ENCODE data around the gene ATXN1L. TPM values are rescaled to one million over a fixed set of nuclear protein-coding genes. Genes with fewer than 3 reads are reported as not detected.
"Not testable (repeated sequence)": the region's sequence is repeated elsewhere in the genome, so short reads cannot be mapped to it uniquely, and the experiment has no call there.

ATXN1L gene
- total and polyA plus RNA-seq, 5 donors = 8.7 to 20.1 (median 16.4) TPM

DNA sequence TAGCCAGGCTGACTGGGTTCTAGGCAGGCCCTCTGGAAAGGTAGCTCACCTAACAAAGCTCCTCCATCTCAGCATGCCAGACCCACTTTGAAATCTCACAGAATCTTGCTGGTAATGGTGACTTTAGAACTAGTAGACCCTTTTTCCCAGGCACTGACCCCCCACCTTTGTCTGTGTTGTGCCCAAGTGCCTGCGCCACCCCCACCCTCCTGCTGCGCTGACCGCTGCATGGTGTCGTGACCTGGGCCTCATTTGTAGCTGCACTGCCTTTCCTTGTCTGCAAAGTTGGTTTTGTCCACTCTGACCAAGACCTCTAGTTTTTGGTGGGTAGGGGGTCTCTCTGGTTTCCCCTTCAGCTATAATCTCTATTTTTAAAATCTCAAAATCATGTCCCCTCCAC is 6.8 kb downstream of the ATXN1L start:
- ATAC-seq = no peak
- Histone ChIP-seq H3K9me3 (ENCODE audit: control insufficient read depth, low read length) (no peaks in the 10 kb centered on the region), H3K4me1 (ENCODE audit: control insufficient read depth, insufficient read depth, low read length) (no peaks in the 10 kb centered on the region), H3K4me3 (ENCODE audit: low read length) (no peak overlapping the region), H3K27me3 (ENCODE audit: control insufficient read depth, insufficient read depth) (no peaks in the 10 kb centered on the region), H3K27ac (ENCODE audit: low read length) (no peak overlapping the region)
- DNase-seq = no peak
- intact Hi-C loops (cut with DNase I) = no loop called here
- 97% methylated on average over 4 of the region's 4 CpGs for WGBS

DNA sequence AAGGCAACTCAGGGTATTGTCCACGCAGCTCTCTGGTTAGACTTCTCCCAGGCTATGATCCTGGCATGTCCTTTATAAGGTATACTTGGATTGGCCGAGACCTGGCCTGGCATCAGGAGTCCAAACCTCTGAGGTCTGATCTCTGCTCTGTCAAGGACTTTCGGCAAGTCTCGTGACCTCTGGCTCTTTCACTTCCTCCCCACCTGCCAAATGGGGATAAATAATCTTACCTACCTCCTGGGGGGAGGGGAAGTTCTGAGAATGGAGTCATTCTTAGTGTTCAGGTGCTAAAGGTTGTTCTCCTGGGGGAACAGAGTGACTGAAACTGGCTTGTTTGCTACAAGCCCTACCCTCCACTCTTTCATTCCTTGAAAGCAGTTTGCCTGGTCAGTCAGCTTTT is 7.6 kb downstream of the ATXN1L start:
- no peaks in the 10 kb centered on the region for H3K4me1 ChIP-seq (ENCODE audit: control insufficient read depth, insufficient read depth, low read length)
- H3K9me3 ChIP-seq (ENCODE audit: control insufficient read depth, low read length) = no peaks in the 10 kb centered on the region
- intact Hi-C loops (cut with DNase I) = no loop called here
- ATAC-seq (no peak), DNase-seq (no peak)
- no peak overlapping the region for H3K4me3 ChIP-seq (ENCODE audit: low read length)
- no peaks in the 10 kb centered on the region for H3K27me3 ChIP-seq (ENCODE audit: control insufficient read depth, insufficient read depth)
- H3K27ac ChIP-seq (ENCODE audit: low read length) = no peak overlapping the region
- WGBS = 79% methylated on average over 4 of the region's 4 CpGs

DNA sequence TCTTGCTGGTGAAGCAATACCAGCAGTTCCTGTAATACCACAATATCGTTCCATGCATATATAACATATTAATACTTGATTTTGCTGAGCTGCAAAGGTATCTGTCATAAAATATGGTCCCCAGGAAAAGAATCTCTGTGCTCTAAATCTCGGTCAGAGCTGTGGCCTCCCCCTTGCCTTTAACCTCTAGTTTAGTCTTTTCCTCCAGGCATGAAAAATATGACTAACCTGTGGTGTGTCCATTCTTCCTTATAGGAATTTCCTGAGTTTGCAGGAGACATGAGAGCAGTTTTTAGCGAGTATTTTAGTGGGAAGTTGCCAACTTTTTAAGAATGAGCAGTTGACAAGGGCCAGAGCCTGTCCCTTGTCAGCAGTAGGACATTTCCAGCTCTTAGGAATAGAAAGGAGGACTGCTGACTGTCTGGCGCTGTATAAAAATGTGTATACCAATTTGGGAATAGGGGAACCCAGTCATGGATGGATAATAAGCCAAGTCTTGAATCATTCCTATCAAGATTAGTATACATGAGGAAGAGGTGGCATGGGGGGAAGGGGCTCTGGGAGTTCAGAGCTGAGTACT is 8.7 kb downstream of the ATXN1L start:
- WGBS = 70% methylated on average over 4 of the region's 4 CpGs
- Histone ChIP-seq H3K27me3 (ENCODE audit: control insufficient read depth, insufficient read depth) (no peaks in the 10 kb centered on the region), H3K4me3 (ENCODE audit: low read length) (no peak overlapping the region), H3K27ac (ENCODE audit: low read length) (peak overlapping the region; percentile 56), H3K4me1 (ENCODE audit: control insufficient read depth, insufficient read depth, low read length) (peaks cover 3% of the 10 kb centered on the region), H3K9me3 (ENCODE audit: control insufficient read depth, low read length) (no peaks in the 10 kb centered on the region)
- intact Hi-C loops (cut with DNase I) = no loop called here
- DNase-seq (no peak), ATAC-seq (no peak)

DNA sequence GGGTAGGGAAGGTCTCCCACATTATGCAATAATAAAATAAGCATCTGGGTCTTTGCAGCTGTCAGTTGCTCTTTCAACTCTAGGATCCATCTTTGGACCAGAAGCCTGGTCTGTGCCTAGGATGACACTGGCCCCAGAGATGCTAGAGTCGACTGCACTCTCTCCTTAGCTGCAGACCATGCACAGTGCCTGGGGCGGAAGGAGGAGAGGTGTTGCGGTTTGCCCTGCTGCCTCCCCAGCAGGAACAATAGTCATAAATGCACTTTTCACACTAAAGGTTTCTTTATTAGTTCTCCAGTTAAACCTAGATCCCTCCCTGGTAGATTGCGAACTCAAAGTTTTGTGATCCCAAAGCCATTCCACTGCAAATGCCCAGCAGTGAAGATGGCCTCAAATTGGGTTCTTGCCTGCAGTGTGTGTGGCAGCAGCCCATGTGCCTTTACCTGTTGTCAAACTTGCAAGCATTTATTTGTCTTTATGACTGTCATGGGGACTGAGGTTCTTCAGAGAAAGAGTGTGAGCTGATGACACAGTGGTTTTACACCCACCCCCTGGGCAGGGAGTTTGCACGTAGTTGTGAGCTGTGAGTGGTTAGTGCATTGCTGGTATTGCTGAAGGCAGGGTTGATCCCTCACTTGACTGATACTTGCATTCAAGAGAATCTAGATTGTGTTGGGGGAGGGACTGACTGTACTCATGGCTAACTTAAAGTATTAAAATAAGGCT is 10.3 kb downstream of the ATXN1L start:
- 84% methylated on average over 5 of the region's 5 CpGs for WGBS
- peaks cover 3% of the 10 kb centered on the region for H3K4me1 ChIP-seq (ENCODE audit: control insufficient read depth, insufficient read depth, low read length)
- intact Hi-C loops (cut with DNase I) = no loop called here

DNA sequence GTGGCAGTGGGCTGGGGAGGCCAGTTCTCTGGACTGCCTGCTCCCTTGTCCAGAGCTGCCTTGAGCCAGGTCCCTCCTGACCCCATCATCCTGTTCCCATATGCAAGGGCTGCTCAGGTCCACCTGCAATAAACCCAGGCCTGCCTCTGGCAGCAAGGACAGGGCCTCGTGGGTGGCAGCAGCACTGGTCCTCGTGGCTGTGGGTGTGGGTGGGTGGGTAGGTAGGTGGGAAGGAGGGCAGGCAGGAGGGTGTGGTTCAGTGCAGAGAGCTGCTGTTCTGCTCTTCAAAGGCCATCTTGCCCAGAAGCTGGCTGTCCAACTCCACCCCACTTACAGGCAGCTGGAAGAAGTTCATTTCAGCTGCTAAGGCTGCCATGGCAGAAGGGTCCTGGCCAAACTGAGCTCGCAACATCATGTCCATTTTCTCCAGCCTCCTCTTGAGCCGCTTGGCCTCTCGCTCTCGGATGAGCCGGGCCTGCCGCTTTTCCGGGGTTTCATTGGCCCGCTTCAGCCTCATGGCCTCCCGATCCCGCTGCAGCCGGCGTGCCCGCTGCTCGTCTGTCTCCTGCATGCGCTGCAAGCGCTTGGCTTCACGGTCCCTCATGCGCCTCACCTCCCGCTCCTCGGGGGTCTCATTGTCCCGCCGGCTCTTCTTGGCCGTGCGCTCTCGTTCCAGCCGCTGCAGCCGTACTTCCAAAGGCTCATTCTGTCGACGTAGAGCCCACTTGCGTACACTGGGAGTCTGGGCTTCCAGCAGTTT is 14.2 kb downstream of the ATXN1L start:
- Histone ChIP-seq H3K9me3 (ENCODE audit: control insufficient read depth, low read length) (no peaks in the 10 kb centered on the region), H3K4me1 (ENCODE audit: control insufficient read depth, insufficient read depth, low read length) (peaks cover 3% of the 10 kb centered on the region), H3K27me3 (ENCODE audit: control insufficient read depth, insufficient read depth) (no peaks in the 10 kb centered on the region), H3K4me3 (ENCODE audit: low read length) (no peak overlapping the region), H3K27ac (ENCODE audit: low read length) (peak overlapping the region; percentile 51)
- intact Hi-C loops (cut with DNase I) = no loop called here
- ATAC-seq (no peak), DNase-seq (no peak)
- WGBS = 94% methylated on average over 32 of the region's 32 CpGs

More for the DNA sequence above, 10.3 kb downstream of the ATXN1L start:
- no peaks in the 10 kb centered on the region for H3K27me3 ChIP-seq (ENCODE audit: control insufficient read depth, insufficient read depth)
- H3K9me3 ChIP-seq (ENCODE audit: control insufficient read depth, low read length) = no peaks in the 10 kb centered on the region
- DNase-seq = no peak
- no peak overlapping the region for H3K4me3 ChIP-seq (ENCODE audit: low read length)
- peak overlapping the region; percentile 2 for H3K27ac ChIP-seq (ENCODE audit: low read length)
- ATAC-seq = no peak

DNA sequence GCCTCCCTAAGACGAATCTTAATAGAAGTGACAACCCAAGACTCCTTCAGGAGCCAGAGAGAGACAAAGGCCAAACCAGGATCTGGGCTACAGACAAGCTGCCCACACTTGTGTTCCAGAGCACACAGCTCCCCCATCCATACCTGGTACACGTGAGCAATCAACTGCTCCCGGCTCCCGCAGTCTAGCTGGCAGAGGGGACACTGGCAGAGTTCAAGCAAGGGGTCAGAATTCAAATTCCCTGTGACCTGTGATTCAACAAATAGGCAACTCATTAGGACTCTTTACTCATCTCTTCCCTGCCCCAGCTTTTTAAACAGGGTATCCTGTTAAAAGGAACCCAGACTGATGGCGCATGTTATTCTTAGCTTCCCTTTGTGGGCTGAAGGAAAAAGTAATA is 18.2 kb downstream of the ATXN1L start:
- intact Hi-C loops (cut with DNase I) = no loop called here
- DNase-seq (no peak), ATAC-seq (no peak)
- H3K27ac ChIP-seq (ENCODE audit: low read length) = no peak overlapping the region
- no peaks in the 10 kb centered on the region for H3K4me1 ChIP-seq (ENCODE audit: control insufficient read depth, insufficient read depth, low read length)
- no peak overlapping the region for H3K4me3 ChIP-seq (ENCODE audit: low read length)
- H3K9me3 ChIP-seq (ENCODE audit: control insufficient read depth, low read length) = no peaks in the 10 kb centered on the region
- H3K27me3 ChIP-seq (ENCODE audit: control insufficient read depth, insufficient read depth) = no peaks in the 10 kb centered on the region
- 95% methylated on average over 5 of the region's 5 CpGs for WGBS

DNA sequence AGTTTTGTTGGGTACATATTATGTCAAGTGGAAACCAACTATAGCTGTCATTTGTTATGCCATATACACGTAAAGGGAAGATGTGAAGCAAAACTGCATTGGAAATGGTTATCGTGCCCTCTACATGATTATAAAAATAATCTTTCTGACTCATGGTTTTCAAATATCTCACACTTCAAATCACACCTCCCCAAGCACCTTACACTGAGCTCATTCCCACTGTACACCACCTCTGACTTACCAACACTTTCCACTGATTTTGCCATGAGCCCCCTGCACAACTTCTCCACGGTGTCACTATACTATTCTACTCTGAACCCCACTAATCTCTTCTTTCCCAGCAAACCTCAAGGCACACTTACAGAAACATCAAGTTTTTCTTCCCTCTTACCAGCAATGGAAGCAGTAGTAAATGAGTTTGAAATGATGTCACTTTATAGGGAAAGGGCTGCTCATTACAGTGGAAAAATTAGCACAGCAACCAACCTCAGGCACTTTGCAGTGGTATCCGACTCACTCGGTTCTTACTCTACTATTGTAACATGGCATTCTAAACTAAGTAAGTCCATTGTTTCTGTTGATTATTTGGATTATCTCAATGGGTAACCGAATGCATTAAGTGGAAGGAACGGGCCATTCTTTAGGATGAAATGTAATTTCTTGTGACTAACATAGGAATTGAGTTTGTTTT is 19.5 kb downstream of the ATXN1L start:
- Histone ChIP-seq H3K4me1 (ENCODE audit: control insufficient read depth, insufficient read depth, low read length) (no peaks in the 10 kb centered on the region), H3K4me3 (ENCODE audit: low read length) (no peak overlapping the region), H3K27ac (ENCODE audit: low read length) (no peak overlapping the region), H3K9me3 (ENCODE audit: control insufficient read depth, low read length) (no peaks in the 10 kb centered on the region), H3K27me3 (ENCODE audit: control insufficient read depth, insufficient read depth) (no peaks in the 10 kb centered on the region)
- intact Hi-C loops (cut with DNase I) = no loop called here
- DNase-seq (no peak), ATAC-seq (peak in 1 of 2 donors; percentile 54)
- WGBS = 83% methylated on average over 7 of the region's 7 CpGs

DNA sequence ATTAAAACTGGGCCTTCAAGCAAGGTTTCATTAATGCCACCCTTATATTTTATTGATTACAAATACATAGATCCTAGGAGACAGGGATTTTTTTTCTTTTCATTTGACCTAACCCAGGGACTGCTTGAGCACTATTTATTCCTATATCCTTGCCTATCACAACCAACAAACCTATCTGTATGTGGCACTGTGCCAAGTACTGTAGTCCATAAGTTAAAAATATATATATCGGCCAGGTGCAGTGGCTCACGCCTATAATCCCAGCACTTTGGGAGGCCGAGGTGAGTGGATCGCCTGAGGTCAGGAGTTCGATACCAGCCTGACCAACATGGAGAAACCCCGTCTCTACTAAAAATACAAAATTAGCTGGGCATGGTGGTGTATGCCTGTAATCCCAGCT is 21.4 kb downstream of the ATXN1L start:
- intact Hi-C loops (cut with DNase I); ATAC-seq; H3K27ac ChIP-seq (ENCODE audit: low read length); H3K9me3 ChIP-seq (ENCODE audit: control insufficient read depth, low read length); H3K27me3 ChIP-seq (ENCODE audit: control insufficient read depth, insufficient read depth); H3K4me1 ChIP-seq (ENCODE audit: control insufficient read depth, insufficient read depth, low read length); H3K4me3 ChIP-seq (ENCODE audit: low read length); DNase-seq: not testable (repeated sequence)
- WGBS = 92% methylated on average over 6 of the region's 6 CpGs

DNA sequence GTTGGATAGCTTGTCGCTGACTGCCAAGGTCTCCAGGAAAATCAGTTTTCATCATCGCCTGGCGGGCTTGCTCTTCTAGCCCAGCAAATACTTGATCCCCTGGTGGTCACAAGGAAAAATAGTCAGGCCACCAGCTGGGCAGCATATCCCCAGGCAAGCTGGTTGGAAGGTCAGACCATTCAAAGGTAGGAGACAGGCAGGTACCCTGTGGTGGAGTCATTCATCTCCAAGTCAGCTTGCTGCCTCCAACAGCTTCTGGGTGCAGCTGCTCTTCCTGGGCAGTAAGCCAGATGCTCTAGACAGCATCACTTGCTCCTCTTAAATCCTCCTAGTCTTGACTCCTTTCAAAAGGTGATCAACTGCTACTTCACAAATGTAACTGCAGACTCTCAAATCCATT is 22.2 kb downstream of the ATXN1L start:
- no peaks in the 10 kb centered on the region for H3K9me3 ChIP-seq (ENCODE audit: control insufficient read depth, low read length)
- intact Hi-C loops (cut with DNase I) = no loop called here
- no peak for DNase-seq
- H3K27ac ChIP-seq (ENCODE audit: low read length) = no peak overlapping the region
- H3K4me1 ChIP-seq (ENCODE audit: control insufficient read depth, insufficient read depth, low read length) = no peaks in the 10 kb centered on the region
- no peaks in the 10 kb centered on the region for H3K27me3 ChIP-seq (ENCODE audit: control insufficient read depth, insufficient read depth)
- 95% methylated on average over 3 of the region's 3 CpGs for WGBS
- H3K4me3 ChIP-seq (ENCODE audit: low read length) = no peak overlapping the region
- no peak for ATAC-seq

DNA sequence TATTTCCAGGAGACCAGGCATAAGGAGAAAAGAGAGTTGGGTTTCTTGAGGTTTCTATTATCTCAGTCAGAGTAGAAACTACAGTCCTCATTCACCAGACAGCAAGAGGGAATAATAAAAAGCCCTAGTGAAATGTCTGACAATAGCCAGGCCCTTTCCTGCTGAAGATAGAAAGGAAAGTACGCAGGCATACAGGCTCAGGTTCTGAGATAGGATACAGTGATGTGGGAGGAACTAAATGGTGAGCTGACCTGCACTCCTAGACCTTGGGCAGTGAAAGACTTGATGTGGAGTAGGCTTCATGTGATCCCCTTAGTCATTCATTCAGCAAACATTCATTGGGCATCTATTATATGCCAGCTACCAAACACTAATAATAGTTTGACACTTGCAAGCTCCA is 23.3 kb downstream of the ATXN1L start:
- WGBS = 84% methylated on average over 1 of the region's 1 CpG

DNA sequence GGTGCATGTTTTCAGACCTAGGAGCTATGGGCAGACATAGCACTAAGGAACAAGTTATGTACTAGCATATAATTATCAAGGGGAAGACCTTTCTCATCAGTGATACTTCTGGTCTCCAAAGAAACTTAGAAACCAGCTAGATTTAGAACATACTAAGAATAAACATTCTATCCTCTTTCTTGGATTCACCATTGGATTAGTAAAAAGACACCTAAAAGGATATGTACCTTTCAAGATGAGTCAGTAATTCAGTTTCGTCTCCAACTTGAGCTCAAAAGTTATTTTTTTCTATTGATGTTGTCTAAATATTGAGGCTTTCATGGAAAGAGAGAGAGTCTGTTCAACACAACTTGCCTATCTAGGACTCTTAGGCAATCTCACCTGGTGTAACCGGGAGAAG is 25.0 kb downstream of the ATXN1L start:
- no peak for DNase-seq
- H3K27me3 ChIP-seq (ENCODE audit: control insufficient read depth, insufficient read depth) = no peaks in the 10 kb centered on the region
- H3K9me3 ChIP-seq (ENCODE audit: control insufficient read depth, low read length) = no peaks in the 10 kb centered on the region
- intact Hi-C loops (cut with DNase I) = no loop called here
- no peak overlapping the region for H3K4me3 ChIP-seq (ENCODE audit: low read length)
- 96% methylated on average over 2 of the region's 2 CpGs for WGBS
- ATAC-seq = no peak
- H3K27ac ChIP-seq (ENCODE audit: low read length) = no peak overlapping the region
- H3K4me1 ChIP-seq (ENCODE audit: control insufficient read depth, insufficient read depth, low read length) = no peaks in the 10 kb centered on the region

More for the DNA sequence above, 23.3 kb downstream of the ATXN1L start:
- H3K4me3 ChIP-seq (ENCODE audit: low read length) = no peak overlapping the region
- ATAC-seq (no peak), DNase-seq (no peak)
- no peaks in the 10 kb centered on the region for H3K9me3 ChIP-seq (ENCODE audit: control insufficient read depth, low read length)
- no peak overlapping the region for H3K27ac ChIP-seq (ENCODE audit: low read length)
- intact Hi-C loops (cut with DNase I) = no loop called here
- no peaks in the 10 kb centered on the region for H3K4me1 ChIP-seq (ENCODE audit: control insufficient read depth, insufficient read depth, low read length)
- H3K27me3 ChIP-seq (ENCODE audit: control insufficient read depth, insufficient read depth) = no peaks in the 10 kb centered on the region

Data from right cardiac atrium (tissue), 5 donors.